Epithelial cell of proximal tubule (primary cell): ENCODE data around the gene ANKFN1. TPM values are rescaled to one million over a fixed set of nuclear protein-coding genes. Genes with fewer than 3 reads are reported as not detected.

ENCODE experiments used
- DNase-seq: peaks from one replicate; pipeline ENCODE4 v3.0.0-alpha.2; 2011; ENCODE audit warnings: low read depth
- H3K4me3 ChIP-seq: 2 replicates; pipeline ENCODE4 v1.5.1; 2011; ENCODE audit warnings: low read depth, mild to moderate bottlenecking, low read length
- CTCF ChIP-seq: conservative IDR thresholded peaks from 2 replicates; pipeline ENCODE4 v1.5.1; 2012; ENCODE audit warnings: low read depth, mild to moderate bottlenecking, low read length
- total RNA-seq: library from RNA; depleted of rRNA; stranded (reverse); fragments of >200 nt; gene quantifications from 2 replicates; pipeline ENCODE4 v1.2.3, GENCODE V29; 2015

Gene ANKFN1
- total RNA-seq, 1 donor from 2014 or later, result not detected

- H3K4me3 ChIP-seq, result no peak overlapping the region
- no peak for TF ChIP-seq CTCF
- DNase-seq, result no peak
Measured at GRCh38 chr17:56558088-56558487, 404.8 kb downstream of the ANKFN1 start.
